Uterus (tissue), 4 donors: ENCODE results near the gene CRMP1. TPM values are rescaled to one million over a fixed set of nuclear protein-coding genes. Genes with fewer than 3 reads are reported as not detected.

Source experiments
- DNase-seq, 2 donors: peaks; one replicate each; pipeline ENCODE4 v3.0.0-alpha.2; 2019 to 2020
- H3K27ac ChIP-seq, 2 donors: fragments of 200-600 bp; sonication (generic); 1 replicate in 1 of 2; 2 replicates in 1 of 2; pipeline ENCODE4 v1.5.1; 2016 to 2018
- H3K27me3 ChIP-seq, 2 donors: fragments of 200-600 bp; sonication (generic); one replicate each; pipeline ENCODE4 v1.5.1; 2018 to 2019; ENCODE audit warnings: control low read depth in 1 of 2
- H3K36me3 ChIP-seq, 2 donors: fragments of 200-600 bp; sonication (generic); one replicate each; pipeline ENCODE4 v1.5.1; 2019; ENCODE audit warnings: control low read depth in 1 of 2
- H3K4me1 ChIP-seq, 2 donors: fragments of 200-600 bp; sonication (generic); one replicate each; pipeline ENCODE4 v1.5.1; 2018 to 2019; ENCODE audit warnings: control low read depth in 1 of 2
- H3K4me3 ChIP-seq, 2 donors: fragments of 200-600 bp; sonication (generic); 1 replicate in 1 of 2; 2 replicates in 1 of 2; pipeline ENCODE4 v1.5.1; 2018 to 2019; ENCODE audit warnings: mild to moderate bottlenecking in 1 of 2
- H3K9me3 ChIP-seq, 2 donors: fragments of 200-600 bp; sonication (generic); one replicate each; pipeline ENCODE4 v1.5.1; 2019; ENCODE audit warnings: control low read depth in 1 of 2
- POLR2A ChIP-seq, 2 donors: fragments of 450-650 bp; IDR thresholded peaks; one replicate each; pipeline ENCODE4 v1.6.1; 2016; ENCODE audit warnings: antibody characterized with exemption in 2 of 2, mild to moderate bottlenecking in 1 of 2, moderate library complexity in 1 of 2
- intact Hi-C: fragments of 100-400 bp; cut with DNase I; formaldehyde crosslinking; loops from one replicate; pipeline ENCODE4 v1.15.1; 2023; ENCODE audit warnings: low total_unique reads
- total RNA-seq, 4 donors: library from RNA; depleted of rRNA in 3 of 4; stranded (reverse); fragments of >200 nt in 3 of 4; gene quantifications; one replicate each; pipeline versions ENCODE4 v1.1.0 to v1.2.4, GENCODE V29; 2014 to 2023
- TF ChIP-seq, protein P1 (sequence below), 4 experiments: fragments of 200-600 bp in 2 of 4; fragments of 450-650 bp in 2 of 4; sonication (generic) in 2 of 4; IDR thresholded peaks; one replicate each; pipeline ENCODE4 v1.5.1; 2016 to 2019; ENCODE audit warnings: antibody characterized with exemption in 4 of 4, mild to moderate bottlenecking in 2 of 4, moderate library complexity in 1 of 4
- donor health status: DM: yes; HTN: yes; CAD: no.

CRMP1 gene
- total RNA-seq, 4 donors from 2014 or later: 0.59 to 42.8 (median 2.3) TPM

DNA sequence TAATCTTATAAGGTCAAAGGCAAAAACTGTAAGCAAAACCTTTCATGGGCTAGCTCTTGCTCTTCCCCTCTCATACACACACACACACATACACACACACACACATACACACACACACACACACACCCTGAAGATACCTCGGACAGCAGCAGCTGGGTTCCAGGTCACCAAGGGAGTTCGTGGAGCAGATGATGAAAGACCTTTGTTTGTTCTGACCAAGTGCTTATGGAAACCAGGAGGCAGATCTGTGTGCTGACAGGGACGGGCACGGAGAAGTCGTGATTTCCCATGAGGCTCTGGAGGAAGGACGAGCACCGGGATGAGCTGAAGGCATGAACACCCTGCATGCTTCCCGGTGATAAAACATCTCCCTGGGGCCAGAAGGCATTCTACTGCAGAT is 35.4 kb upstream of the CRMP1 start:
- TF ChIP-seq, protein P1, sequence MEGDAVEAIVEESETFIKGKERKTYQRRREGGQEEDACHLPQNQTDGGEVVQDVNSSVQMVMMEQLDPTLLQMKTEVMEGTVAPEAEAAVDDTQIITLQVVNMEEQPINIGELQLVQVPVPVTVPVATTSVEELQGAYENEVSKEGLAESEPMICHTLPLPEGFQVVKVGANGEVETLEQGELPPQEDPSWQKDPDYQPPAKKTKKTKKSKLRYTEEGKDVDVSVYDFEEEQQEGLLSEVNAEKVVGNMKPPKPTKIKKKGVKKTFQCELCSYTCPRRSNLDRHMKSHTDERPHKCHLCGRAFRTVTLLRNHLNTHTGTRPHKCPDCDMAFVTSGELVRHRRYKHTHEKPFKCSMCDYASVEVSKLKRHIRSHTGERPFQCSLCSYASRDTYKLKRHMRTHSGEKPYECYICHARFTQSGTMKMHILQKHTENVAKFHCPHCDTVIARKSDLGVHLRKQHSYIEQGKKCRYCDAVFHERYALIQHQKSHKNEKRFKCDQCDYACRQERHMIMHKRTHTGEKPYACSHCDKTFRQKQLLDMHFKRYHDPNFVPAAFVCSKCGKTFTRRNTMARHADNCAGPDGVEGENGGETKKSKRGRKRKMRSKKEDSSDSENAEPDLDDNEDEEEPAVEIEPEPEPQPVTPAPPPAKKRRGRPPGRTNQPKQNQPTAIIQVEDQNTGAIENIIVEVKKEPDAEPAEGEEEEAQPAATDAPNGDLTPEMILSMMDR (IDR thresholded peaks at IDR 0.05): no peak
- no peak for TF ChIP-seq POLR2A (IDR thresholded peaks at IDR 0.05)
- intact Hi-C loops: no loop called here
- DNase-seq: no peak
- Histone ChIP-seq H3K27ac (no peak overlapping the region), H3K9me3 (no peaks in the 10 kb centered on the region), H3K4me1 (no peaks in the 10 kb centered on the region), H3K4me3 (no peak overlapping the region), H3K36me3 (no peaks in the 10 kb centered on the region), H3K27me3 (no peaks in the 10 kb centered on the region)

DNA sequence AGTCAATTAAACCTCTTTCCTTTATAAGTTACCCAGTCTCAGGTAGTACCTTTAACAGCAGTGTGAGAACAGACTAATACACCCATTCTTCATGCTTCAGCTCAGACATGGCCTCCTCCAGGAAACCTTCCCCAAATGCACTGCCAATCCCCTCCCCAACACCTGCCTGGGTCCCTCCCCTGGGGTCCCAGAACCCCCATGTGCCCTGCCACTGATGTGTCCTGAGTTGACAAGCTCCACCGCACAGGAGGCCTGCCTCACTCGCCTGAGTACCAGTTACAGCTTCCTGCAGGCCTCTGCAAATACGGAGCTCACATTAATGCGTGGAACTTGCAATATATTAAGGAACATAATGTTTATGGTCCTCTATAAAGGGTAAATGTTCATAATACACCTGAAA is 34.9 kb upstream of the CRMP1 start:
- intact Hi-C loops: no loop called here
- no peak for TF ChIP-seq POLR2A (IDR thresholded peaks at IDR 0.05)
- TF ChIP-seq, protein P1 (IDR thresholded peaks at IDR 0.05): no peak
- no peaks in the 10 kb centered on the region for H3K9me3 ChIP-seq
- DNase-seq: no peak
- no peak overlapping the region for H3K27ac ChIP-seq
- H3K27me3 ChIP-seq: no peaks in the 10 kb centered on the region
- H3K4me1 ChIP-seq: no peaks in the 10 kb centered on the region
- no peak overlapping the region for H3K4me3 ChIP-seq
- H3K36me3 ChIP-seq: no peaks in the 10 kb centered on the region

DNA sequence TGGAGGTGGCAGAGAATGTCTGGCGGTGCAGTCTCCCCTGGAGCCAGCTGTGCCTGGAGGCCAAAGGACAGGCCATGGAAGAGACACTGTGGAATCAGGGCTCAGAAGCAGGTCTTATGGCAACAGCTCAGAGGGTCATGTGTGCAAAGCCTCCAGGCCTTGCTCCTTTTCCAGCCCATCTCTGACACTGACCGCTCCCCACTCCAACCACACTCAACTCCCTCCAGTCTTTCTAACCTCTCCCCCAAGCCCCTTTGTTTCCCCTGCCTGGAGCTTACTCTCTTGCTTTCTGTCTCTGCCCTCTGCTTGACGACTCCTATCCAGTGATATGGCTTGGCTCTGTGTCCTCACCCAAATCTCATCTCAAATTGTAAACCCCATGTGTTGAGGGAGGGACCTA is 34.2 kb upstream of the CRMP1 start:
- DNase-seq: no peak
- Histone ChIP-seq H3K27ac (no peak overlapping the region), H3K4me3 (no peak overlapping the region), H3K36me3 (no peaks in the 10 kb centered on the region), H3K4me1 (no peaks in the 10 kb centered on the region), H3K27me3 (no peaks in the 10 kb centered on the region), H3K9me3 (no peaks in the 10 kb centered on the region)
- intact Hi-C loops: no loop called here
- TF ChIP-seq, protein P1 (IDR thresholded peaks at IDR 0.05): no peak
- TF ChIP-seq POLR2A (IDR thresholded peaks at IDR 0.05): no peak

DNA sequence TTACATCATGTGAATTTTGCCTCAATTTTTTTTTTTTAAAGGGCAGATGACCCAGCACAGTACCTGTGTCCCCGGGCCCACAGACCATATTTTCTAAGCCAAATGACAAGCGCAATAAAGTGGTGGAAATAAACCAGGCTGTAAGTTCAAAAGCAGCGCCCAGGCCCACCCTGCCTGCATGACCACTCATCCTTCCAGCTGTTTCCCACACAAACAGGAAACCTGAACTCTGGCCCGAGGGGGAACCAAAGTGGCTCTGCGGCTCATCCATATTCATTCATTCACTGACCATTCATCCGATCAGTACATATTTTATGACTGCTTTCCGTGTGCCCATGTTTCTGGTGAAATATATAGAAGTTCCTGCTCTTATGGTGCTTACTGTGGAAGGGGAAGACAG is 33.7 kb upstream of the CRMP1 start:
- no peaks in the 10 kb centered on the region for H3K36me3 ChIP-seq
- TF ChIP-seq POLR2A (IDR thresholded peaks at IDR 0.05): no peak
- TF ChIP-seq, protein P1 (IDR thresholded peaks at IDR 0.05): no peak
- intact Hi-C loops: no loop called here
- H3K4me1 ChIP-seq: no peaks in the 10 kb centered on the region
- no peak overlapping the region for H3K27ac ChIP-seq
- H3K9me3 ChIP-seq: no peaks in the 10 kb centered on the region
- no peak overlapping the region for H3K4me3 ChIP-seq
- DNase-seq: no peak
- H3K27me3 ChIP-seq: no peaks in the 10 kb centered on the region

DNA sequence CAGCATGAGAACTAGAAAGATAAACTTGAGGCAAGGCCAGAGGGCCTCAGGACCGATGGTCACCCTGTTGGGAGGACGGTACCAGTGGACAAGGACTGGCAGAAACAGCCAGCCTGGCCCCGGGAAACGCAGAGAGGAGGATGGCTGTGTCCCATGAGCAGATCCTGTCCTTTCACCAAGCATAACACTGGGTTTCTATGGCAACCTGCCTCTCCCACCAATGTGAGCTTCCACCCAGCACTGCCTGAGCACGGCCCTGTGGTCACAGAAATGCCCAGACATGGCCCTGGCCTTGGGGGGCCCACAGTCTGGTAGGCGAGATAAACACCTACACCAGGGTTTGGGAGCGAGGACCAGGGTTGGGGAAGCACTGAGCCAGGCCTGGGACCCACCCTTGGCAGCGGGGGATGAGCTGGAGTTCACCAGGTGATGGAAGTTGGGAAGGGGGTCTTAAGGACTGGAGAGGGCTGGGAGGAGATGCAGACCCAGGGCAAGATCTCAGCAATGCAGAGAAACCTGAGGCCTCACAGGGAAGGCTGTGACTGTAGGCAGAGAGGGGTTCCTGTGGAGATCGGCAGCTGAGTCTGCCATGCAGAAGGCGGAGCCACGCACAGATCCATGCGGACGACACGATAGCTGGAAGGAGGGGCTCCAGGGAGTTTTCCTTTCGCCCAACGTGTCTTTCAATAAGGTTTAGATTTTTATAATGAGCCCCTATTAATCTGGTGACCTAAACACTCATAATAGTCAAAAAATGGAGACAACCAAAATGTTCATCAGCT is 32.7 kb upstream of the CRMP1 start:
- DNase-seq: no peak
- Histone ChIP-seq H3K27me3 (no peaks in the 10 kb centered on the region), H3K27ac (no peak overlapping the region), H3K4me1 (no peaks in the 10 kb centered on the region), H3K36me3 (no peaks in the 10 kb centered on the region), H3K9me3 (no peaks in the 10 kb centered on the region), H3K4me3 (no peak overlapping the region)
- TF ChIP-seq, protein P1 (IDR thresholded peaks at IDR 0.05): no peak
- TF ChIP-seq POLR2A (IDR thresholded peaks at IDR 0.05): no peak
- intact Hi-C loops: no loop called here
